ENCODE results near the gene RPRD1A.
A peak's percentile ranks its signal among the peaks of the same experiment; 100 is the strongest.

Gene RPRD1A

DNA sequence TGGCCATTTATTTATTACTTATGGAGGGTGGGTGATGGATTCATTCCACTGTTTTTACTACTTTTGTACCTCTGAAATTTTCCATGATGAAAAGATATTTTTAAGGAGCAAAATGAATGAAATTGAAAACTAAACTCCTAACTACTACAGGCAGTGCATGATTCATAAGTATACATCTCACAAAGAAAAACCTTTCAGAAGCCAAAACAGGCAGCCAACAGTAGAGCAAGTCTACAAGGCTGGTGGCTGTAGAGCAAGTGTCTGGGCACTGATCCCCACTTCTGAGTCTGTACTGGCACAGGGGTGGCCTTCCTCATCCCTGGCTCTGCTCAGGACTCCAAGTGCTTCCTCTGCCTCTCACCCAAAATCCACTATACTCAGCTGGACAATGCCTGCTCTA, 103.0 kb downstream of the RPRD1A start:
- DNase-seq, result no peak

DNA sequence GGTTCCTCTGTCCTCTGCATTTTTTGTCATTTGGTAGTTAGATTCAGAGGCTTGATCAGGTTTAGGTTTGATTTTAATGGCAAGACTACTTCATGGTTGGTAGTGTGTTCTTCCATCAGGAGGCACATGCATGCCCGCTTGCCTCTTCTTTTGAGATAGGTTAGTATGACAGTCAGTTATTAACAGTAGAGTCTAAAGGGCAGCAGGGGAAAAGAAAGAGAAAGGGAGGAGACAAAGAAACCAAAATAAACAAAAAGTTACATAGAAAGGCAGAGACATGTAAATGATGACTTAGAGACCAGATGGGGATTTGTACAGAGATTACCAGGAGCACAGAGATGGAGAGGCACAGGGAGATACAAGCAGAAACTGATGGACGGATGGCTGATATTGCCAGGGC, 105.0 kb downstream of the RPRD1A start:
- DNase-seq, result no peak

DNA sequence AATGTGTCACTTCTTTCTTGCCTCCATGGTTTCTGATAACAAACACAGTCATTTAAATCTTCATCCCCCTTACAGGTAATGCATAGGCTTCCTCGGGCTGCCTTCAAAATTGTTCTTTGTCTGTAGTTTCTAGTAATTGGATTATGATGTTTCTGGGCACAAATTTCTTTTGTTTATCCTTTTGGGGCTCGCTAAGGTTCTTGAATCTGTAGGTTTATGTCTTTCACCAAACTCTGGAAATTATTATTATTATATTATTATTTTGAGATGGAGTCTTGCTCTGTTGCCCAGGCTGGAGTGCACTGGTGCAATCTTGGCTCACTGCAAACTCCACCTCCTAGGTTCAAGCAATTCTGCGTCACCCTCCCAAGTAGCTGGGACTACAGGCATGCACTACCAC, 111.1 kb downstream of the RPRD1A start:
- no peak for DNase-seq

DNA sequence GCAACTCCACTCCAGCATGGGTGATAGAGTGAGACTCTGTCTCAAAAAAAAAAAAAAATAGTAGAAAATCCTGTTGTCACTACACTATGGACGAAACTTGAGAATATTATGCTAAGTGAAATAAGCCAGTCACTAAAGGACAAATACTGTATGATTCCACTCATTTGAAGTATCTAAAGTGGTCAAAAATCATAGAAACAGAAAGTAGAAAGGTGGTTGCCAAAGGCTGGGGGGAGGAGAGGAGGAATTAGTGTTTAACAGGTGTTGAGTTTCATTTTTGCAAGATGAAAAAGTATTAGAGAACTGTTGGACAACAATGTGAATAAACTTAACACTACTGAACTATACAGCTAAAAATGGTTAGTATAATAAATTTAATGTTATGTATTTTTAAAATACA, 113.7 kb downstream of the RPRD1A start:
- no peak for DNase-seq

DNA sequence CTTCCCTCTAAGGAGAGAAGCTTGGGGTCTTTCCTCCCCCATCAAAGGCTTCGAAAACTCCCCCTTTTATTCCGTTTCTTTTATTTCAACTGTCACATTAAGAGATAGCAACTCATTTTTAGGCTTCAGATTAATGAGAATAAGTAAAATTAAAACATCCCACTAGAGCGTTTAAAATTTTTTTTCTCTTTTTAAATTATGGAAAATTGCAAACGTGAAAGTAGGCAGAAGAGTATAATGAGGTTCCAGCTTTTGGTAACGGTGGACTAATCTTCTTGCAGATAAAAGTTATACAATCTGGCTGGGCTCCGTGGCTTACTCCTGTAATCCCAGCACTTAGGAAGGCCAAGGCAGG, 116.8 kb downstream of the RPRD1A start:
- no peak for DNase-seq

DNA sequence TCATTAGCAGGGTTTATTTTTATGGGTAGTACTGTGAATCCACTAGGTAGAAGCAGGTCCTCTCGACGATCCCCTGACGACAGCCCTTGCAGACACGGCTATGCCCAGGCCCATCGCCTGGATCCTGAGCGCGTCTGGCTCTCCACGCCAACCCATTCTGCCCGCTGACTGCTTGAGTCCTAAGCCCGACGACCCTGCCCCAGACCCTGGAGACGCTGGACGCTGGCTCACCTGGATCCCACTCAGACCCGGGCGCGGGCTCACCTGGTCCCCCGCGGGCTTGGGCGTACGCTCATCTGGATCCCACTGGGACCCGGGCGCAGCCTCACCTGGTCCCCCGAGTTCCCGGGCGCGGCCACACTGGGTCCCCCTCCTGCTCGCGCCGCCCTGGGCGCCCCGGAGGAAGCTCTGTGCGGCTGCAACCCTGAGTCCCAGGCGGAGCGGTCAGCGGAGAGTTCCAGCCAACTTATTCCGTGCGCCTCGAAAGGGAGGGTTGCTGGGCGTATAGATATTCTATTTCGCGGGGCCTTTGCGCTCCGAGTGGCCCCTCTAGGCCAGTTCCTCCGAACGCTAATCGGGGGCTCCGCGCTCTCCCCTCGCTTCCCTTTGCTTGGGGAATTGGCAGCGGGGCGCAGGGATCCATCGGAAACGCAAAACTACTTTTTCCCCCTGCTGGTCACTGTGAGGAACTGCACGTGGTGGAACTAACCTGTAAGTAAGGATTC, 117.3 kb downstream of the RPRD1A start:
- peak; percentile 65 for DNase-seq

DNA sequence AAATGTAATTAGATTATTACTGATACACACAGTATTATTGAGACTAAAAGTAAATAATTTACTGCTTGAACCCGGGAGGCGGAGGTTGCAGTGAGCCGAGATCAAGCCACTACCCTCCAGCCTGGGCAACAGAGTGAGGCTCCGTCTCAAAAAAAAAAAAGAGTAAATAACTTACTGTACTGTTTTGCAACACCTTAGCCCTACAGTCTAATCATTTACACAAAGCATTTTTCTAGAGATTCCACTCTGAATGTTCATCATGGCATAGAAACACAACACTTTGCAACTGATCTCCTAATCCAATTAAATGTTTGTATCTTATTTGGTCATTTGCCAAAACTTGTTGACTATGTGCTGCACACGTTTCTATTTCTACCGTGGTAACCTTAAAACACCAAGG, 118.3 kb downstream of the RPRD1A start:
- DNase-seq, result no peak

DNA sequence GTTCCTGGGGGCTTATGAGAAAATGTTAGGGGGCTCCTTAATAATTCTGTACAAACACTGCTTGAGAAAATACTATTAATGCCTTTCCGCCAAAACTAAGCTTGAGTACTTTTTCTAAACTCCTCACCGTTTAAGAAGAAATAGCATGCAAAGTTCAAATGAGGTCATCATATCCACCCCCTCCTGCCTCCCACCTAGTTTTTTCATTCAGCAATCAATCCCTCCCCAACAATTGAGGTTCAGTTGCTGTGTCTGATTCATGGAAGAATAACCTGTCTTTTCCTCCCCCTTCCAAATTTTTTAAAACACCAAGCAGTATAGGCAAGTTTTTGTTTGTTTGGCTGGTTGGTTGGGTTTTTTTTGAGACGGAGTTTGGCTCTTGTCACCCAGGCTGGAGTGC, 119.3 kb downstream of the RPRD1A start:
- DNase-seq, result no peak

DNA sequence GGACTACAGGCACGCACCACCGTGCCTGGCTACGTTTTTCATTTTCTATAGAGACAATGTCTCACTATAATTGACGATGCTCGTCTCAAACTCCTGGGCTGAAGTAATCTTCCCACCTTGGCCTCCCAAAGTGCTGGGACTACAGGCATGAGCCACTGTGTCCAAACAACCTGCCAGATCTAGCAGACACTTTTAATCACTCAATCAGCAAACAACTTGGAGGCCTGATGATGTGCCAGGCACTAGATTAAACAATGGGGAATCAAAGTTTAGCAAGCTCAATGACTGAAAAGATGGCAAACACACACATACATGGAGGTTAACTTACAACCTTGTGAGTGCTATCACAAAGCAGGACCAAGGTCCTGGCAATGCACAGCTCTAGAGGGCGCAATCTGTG, 124.7 kb downstream of the RPRD1A start:
- DNase-seq, result no peak

DNA sequence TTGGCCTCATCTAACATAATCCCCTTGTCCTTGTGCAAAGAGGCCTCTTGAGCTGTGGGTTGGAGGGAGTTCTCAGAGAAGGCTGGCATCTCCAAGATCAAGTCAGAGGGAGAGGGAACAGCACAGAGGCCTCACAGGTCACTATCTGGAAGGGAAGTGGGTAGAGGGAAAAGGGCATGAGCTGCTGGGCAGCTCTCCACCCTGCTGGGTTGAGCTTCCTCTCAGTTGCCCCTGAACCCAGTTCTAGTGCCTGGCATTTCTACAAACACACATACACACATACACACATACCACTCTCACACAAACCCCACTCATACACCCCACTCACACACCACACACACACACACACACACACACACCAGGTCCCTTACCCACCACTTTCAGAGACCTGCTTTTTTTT, 125.2 kb downstream of the RPRD1A start:
- DNase-seq, result no peak

DNA sequence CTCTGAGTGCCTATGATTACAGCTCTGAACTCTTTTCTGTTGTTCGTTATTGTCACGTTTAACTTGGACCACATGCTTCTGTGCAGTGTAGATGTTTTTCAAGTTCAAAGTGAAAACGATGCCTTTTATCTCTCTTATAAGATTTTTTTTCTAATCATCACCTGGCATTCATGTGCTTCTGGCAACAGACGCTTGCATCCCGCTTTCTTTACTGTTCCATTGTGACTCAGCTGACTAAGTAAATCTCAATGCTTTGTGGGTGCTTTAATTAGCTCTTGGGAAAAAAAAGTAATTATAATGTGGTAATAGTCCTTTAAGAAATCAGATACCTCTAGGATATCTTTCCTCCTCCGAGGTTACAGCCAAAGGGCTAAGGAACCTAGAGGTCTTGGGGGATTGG, 126.1 kb downstream of the RPRD1A start:
- no peak for DNase-seq

All from activated CD4-positive, alpha-beta T cell treated with anti-CD3 and anti-CD28 coated beads, Interleukin-2, Interleukin-6, amounts not matched to agents 100 ng/mL and 50 ng/mL, durations not matched to agents 16 hours and 8 hours (primary cell).